GM21529 (cell line): ENCODE measurements around the gene TRIO.

Experiments used
- ATAC-seq: cut with Tn5 transposase; IDR thresholded peaks from one replicate; pipeline ENCODE4 v1.9.1; 2021; ENCODE audit not compliant: unreplicated experiment

The TRIO gene

GRCh38 chr5:14404780-14405179 is 261.6 kb downstream of the TRIO start:
- no peak for ATAC-seq

- no peak for ATAC-seq
Observed at GRCh38 chr5:14405267-14405666, 262.1 kb downstream of the TRIO start.

GRCh38 chr5:14405706-14406553 is 262.8 kb downstream of the TRIO start:
- ATAC-seq, result no peak

GRCh38 chr5:14406554-14406849 is 263.4 kb downstream of the TRIO start:
- no peak for ATAC-seq

- no peak for ATAC-seq
Observed at GRCh38 chr5:14407051-14407450, 263.9 kb downstream of the TRIO start.

- no peak for ATAC-seq
Observed at GRCh38 chr5:14407746-14408175, 264.6 kb downstream of the TRIO start.

- no peak for ATAC-seq
Observed at GRCh38 chr5:14408969-14409586, 265.9 kb downstream of the TRIO start.

- no peak for ATAC-seq
Observed at GRCh38 chr5:14410068-14410393, 266.9 kb downstream of the TRIO start.

- ATAC-seq, result no peak
Observed at GRCh38 chr5:14410394-14411201, 267.5 kb downstream of the TRIO start.

- ATAC-seq, result no peak
Observed at GRCh38 chr5:14411216-14411615, 268.1 kb downstream of the TRIO start.

- no peak for ATAC-seq
Observed at GRCh38 chr5:14413331-14413750, 270.2 kb downstream of the TRIO start.

GRCh38 chr5:14414007-14414406 is 270.9 kb downstream of the TRIO start:
- ATAC-seq, result no peak

GRCh38 chr5:14414656-14415023 is 271.5 kb downstream of the TRIO start:
- peak; percentile 1 for ATAC-seq

GRCh38 chr5:14415024-14415697 is 272.0 kb downstream of the TRIO start:
- ATAC-seq, result peak; percentile 76

GRCh38 chr5:14415698-14416074 is 272.5 kb downstream of the TRIO start:
- no peak for ATAC-seq

- ATAC-seq, result no peak
Observed at GRCh38 chr5:14416621-14417275, 273.6 kb downstream of the TRIO start.

- ATAC-seq, result no peak
Observed at GRCh38 chr5:14417276-14417730, 274.2 kb downstream of the TRIO start.

GRCh38 chr5:14417792-14418765 is 274.9 kb downstream of the TRIO start:
- ATAC-seq, result no peak

- no peak for ATAC-seq
Observed at GRCh38 chr5:14419686-14420085, 276.5 kb downstream of the TRIO start.
